Measurements from ENCODE around the gene CACNA1I. TPM values are rescaled to one million over a fixed set of nuclear protein-coding genes. Genes with fewer than 3 reads are reported as not detected.
"Not testable (repeated sequence)": the region's sequence is repeated elsewhere in the genome, so short reads cannot be mapped to it uniquely, and the experiment has no call there.

CACNA1I gene
- 1.1 TPM for polyA plus RNA-seq (ENCODE audit: insufficient read length)

DNA sequence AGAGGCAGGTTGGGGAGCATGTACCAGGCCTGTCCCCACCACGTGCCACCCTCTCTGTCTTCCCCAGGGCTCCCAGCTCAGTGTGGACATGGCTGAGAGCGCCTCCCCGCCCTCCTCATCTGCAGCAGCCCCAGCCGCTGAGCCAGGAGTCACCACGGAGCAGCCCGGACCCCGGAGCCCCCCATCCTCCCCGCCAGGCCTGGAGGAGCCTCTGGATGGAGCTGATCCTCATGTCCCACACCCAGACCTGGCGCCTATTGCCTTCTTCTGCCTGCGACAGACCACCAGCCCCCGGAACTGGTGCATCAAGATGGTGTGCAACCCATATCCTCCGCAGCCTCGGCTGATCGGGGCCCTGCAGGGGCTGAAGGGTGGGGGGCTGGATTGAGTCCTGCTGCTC is at the start of gene CACNA1I:
Gene CACNA1I (plus strand): TSS at position 89 of the 400 bp plus-strand sequence. CDS start 0 bp downstream, at position 89.
- no peak for DNase-seq

GRCh38 chr22:39521106-39521885 is 49.3 kb upstream of the CACNA1I start:
- not testable (repeated sequence) for DNase-seq

GRCh38 chr22:39522091-39522490 is 48.5 kb upstream of the CACNA1I start:
- DNase-seq = not testable (repeated sequence)

- peak; percentile 56 for DNase-seq
Observed at GRCh38 chr22:39522567-39523300, 47.8 kb upstream of the CACNA1I start.

GRCh38 chr22:39524089-39524752 is 46.3 kb upstream of the CACNA1I start:
- no peak for DNase-seq

GRCh38 chr22:39524753-39525657 is 45.5 kb upstream of the CACNA1I start:
- DNase-seq = no peak

- DNase-seq = no peak
Observed at GRCh38 chr22:39525658-39525975, 44.9 kb upstream of the CACNA1I start.

- DNase-seq = no peak
Observed at GRCh38 chr22:39526736-39527171, 43.8 kb upstream of the CACNA1I start.

GRCh38 chr22:39527481-39527961 is 43.0 kb upstream of the CACNA1I start:
- DNase-seq = no peak

- no peak for DNase-seq
Observed at GRCh38 chr22:39528080-39528661, 42.4 kb upstream of the CACNA1I start.

DNA sequence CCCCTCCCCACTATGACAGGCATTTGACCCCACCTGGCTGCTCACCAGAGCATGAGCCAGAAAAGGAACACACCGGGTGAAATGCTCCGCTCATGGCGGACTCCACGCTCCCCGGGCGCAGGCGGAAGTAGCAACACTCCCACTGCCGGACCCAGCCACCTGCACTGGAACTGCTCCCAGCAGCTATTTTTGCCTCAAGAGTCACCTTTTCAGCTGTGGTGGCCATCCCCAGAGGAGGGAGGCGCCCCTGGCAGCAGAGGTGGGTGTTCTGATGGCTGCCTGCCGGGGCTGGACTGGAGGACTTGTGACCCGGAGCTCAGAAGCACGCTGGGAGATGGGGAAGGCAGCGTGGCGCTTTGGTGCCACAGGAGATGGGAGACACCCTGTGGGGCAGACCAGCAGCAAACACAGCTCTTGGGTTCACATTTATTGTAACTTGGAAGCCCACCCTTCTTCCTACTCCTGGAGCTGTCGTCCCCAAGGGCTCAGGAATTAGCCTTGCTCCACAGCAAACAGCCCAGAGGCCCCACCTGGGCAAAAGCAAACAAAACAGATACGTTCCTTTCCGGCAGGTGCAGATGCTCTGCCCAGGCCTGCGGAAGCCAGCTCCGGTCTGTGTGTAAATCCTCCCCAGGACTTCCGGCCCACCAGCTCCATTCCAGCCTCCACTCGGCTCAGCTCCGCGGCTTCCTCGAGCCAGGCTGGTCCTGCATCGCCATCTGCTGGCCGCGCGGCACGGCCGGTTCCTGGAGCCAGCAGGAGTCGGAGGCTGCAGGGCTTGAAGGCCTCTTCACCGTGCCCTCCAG is 41.7 kb upstream of the CACNA1I start:
- peak; percentile 91 for DNase-seq

DNA sequence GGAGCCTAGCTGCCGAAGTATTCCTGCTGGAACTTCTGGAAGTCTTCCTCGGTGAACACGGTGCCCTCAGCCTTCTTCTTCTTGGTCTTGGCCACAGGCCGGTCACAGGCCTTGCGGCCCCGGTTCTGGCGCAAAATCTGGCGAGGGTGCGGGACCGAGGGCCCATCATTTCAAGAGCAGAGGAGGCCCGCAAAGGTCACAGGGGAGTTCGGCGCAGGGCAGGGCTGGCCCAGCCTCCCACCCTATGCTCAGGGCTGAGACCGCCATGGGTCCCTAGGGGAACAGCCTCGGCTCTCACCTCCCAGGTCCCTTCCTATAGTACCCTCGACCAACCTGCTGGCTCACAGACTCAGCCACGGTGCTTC is 41.1 kb upstream of the CACNA1I start:
- no peak for DNase-seq

- no peak for DNase-seq
Observed at GRCh38 chr22:39530116-39530515, 40.4 kb upstream of the CACNA1I start.

GRCh38 chr22:39530692-39531331 is 39.7 kb upstream of the CACNA1I start:
- DNase-seq = no peak

DNA sequence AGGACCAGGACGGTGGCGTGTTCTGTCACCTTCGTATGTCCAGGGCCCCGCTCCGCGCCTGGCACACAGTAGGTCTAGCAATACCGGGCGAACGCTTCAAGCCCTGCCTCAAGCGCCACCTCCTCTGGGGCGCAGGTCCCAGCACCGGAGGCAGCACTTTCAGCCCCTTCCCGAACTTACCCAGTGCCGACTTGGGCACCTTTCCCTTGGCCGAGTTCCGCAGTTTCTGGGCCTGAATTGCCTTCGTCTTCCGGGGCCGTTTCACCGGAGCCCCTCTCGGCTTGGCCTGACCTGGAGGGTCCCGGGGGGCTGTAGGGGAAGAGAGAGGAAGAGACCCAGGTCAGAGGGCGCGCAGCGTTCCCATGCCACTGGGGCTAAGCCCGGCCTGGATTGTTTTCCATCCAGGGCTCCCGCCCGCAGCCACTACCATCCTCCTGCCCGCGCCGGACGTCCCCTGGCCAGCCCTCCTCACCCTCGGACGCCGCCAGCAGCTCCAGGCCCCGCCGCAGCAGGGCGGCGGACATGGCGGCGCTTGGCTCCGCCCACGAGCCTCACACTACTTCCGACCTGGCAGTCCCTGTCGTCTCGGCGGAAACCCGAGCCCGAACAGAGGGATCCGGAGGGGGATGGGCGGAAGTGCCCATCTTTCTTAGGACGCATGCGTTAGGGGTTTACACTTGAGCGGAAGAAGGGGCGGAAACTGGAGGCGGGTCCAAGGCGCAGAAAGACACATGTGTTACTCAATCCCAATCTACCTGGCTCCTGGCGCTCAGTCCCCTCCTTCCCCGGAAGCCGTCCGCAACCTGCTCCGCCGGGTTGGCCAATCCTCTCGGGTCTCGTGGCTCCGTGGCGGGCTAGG is 38.1 kb upstream of the CACNA1I start, which contains the start of gene RPS19BP1:
Gene RPS19BP1 (minus strand): TSS at position 534 of the 859 bp plus-strand sequence. CDS start 10 bp downstream, at position 524.
- DNase-seq = peak; percentile 100

DNA sequence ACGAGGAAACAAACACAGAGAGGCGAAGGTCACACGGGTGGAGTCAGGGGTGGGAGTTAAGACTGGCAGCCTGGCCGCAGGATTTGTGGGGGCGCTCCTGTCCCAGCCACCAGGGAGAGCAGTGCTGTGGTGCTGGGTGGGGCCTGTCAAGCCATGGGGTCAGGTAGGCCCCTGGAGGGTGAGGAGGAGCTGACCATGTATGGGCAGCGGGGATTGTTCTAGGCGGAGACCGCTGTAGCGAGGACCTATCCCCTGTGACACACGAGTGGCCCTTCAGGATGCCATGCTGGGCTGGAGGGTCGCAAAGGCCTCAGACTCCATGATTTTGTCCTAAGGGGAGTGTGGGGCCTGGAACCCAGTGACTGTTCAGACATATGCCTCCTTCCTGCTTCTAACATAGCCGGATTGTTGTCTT is 36.5 kb upstream of the CACNA1I start:
- no peak for DNase-seq

DNA sequence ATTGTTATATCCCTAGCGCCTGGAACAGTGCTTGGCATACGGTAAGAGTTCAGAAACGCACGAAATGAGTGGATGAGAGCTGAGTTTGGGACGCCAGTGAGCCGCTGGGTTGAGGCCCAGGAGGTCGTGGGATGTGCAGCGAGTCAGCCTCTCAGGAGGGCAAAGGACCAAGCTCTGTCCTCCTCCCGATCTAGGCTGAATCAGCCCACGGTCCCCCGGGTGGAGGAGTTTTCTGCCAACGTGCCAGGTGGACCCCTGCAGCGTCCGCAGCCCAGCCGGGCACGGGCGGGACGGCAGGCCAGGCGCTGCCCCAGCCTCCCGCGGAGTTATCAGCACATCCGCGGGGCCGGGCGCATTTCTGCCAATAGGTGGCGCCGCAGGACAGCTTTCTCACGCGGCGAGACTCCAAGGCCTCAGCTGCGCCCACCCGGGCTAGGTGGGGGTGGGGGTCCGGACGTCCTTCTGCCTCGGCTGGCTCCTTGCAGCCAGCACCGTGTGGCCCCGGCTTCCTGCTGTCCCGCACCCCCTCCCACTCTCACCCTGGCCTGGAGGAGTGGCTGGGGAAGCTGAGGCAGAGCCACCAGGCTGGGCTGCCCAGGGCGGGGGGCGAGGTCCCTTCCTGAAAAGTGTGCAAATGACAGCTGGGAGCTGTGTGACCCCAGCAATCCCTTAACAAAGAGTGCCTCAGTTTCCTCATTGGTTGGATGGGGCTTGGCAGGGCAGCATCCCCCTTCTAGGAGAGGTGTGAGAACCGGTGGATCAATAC is 35.8 kb upstream of the CACNA1I start:
- DNase-seq = peak; percentile 81

DNA sequence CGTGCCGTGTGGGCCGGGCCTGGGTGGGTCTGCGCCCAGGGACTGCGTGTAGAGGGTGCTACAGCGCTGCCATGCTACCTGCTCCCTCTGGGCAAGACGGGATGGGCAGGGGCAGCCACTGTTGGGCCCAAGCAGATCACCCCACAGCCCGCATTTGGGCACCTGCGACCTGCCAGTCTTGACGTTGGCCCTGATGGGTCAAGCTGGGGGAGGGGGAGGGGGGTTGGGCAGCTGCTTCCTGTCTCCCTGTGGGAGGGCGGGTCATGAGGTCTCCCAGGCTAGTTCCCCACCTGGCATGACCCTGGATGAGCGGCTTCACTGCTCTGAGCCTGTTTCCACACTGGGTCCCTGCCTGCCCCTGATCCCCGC is 35.2 kb upstream of the CACNA1I start:
- DNase-seq = no peak
